Neutrophil (primary cell): Measurements from ENCODE around the gene RNF220.

Source experiments
- H3K27ac ChIP-seq: fragments of 200-600 bp; sonication (generic); 2 replicates; pipeline ENCODE4 v1.5.1; 2016; ENCODE audit warnings: mild to moderate bottlenecking, moderate library complexity
- H3K27me3 ChIP-seq: fragments of 200-600 bp; sonication (generic); 2 replicates; pipeline ENCODE4 v1.6.0; 2016; ENCODE audit warnings: mild to moderate bottlenecking
- H3K36me3 ChIP-seq: fragments of 200-600 bp; sonication (generic); 2 replicates; pipeline ENCODE4 v1.5.1; 2017
- H3K4me1 ChIP-seq, 2 experiments: fragments of 200-600 bp in 1 of 2; sonication (generic) in 1 of 2; 1 replicate in 1 of 2; 2 replicates in 1 of 2; pipeline versions ENCODE4 v1.5.1 to v1.6.1; 2013 to 2016; ENCODE audit warnings: low read depth in 1 of 2, low read length in 1 of 2, mild to moderate bottlenecking in 1 of 2, moderate library complexity in 1 of 2; ENCODE audit not compliant: control insufficient read depth in 1 of 2, insufficient read depth in 1 of 2
- H3K4me3 ChIP-seq, 2 experiments: fragments of 200-600 bp in 1 of 2; sonication (generic) in 1 of 2; 1 replicate in 1 of 2; 2 replicates in 1 of 2; pipeline ENCODE4 v1.5.1; 2013 to 2016; ENCODE audit warnings: low read depth in 1 of 2, low read length in 1 of 2, mild to moderate bottlenecking in 1 of 2, moderate library complexity in 1 of 2
- H3K9me3 ChIP-seq: fragments of 200-600 bp; sonication (generic); 2 replicates; pipeline ENCODE4 v1.5.1; 2016
- TF ChIP-seq, protein P1 (sequence below): fragments of 200-600 bp; sonication (generic); IDR thresholded peaks from 2 replicates; pipeline ENCODE4 v1.5.1; 2016; ENCODE audit warnings: antibody characterized with exemption

The RNF220 gene

GRCh38 chr1:44655609-44656008 lies 250.6 kb downstream of the RNF220 start:
- Histone ChIP-seq H3K4me3 (no peak overlapping the region), H3K9me3 (no peaks in the 10 kb centered on the region), H3K4me1 (no peaks in the 10 kb centered on the region), H3K27me3 (no peaks in the 10 kb centered on the region), H3K27ac (no peak overlapping the region), H3K36me3 (peaks cover 12% of the 10 kb centered on the region)
- TF ChIP-seq, protein P1, sequence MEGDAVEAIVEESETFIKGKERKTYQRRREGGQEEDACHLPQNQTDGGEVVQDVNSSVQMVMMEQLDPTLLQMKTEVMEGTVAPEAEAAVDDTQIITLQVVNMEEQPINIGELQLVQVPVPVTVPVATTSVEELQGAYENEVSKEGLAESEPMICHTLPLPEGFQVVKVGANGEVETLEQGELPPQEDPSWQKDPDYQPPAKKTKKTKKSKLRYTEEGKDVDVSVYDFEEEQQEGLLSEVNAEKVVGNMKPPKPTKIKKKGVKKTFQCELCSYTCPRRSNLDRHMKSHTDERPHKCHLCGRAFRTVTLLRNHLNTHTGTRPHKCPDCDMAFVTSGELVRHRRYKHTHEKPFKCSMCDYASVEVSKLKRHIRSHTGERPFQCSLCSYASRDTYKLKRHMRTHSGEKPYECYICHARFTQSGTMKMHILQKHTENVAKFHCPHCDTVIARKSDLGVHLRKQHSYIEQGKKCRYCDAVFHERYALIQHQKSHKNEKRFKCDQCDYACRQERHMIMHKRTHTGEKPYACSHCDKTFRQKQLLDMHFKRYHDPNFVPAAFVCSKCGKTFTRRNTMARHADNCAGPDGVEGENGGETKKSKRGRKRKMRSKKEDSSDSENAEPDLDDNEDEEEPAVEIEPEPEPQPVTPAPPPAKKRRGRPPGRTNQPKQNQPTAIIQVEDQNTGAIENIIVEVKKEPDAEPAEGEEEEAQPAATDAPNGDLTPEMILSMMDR, result peak; percentile 49

DNA sequence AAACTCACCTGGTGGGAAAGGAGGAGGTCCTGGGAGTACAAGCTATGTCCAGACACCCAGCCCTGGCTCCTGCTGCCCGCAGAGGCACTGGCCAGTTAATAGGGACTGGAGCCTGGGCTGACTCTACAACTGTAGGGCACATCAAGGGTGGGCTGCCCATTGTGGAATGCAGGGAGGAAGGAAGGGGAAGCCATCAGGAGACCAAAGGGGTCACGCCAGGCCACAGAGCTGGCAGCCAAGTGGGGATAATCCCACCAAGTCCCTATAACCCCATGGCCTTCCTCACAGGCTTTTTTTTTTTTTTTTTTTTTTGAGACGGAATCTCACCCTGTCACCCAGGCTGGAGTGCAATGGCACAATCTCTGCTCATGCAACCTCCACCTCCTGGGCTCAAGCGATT lies 254.5 kb downstream of the RNF220 start:
- no peak overlapping the region for H3K27ac ChIP-seq
- H3K9me3 ChIP-seq, result no peaks in the 10 kb centered on the region
- peaks cover 0 to 1% of the 10 kb centered on the region in 2 experiments for H3K4me1 ChIP-seq
- TF ChIP-seq, protein P1, result no peak
- no peak overlapping the region for H3K4me3 ChIP-seq
- H3K36me3 ChIP-seq, result no peaks in the 10 kb centered on the region
- H3K27me3 ChIP-seq, result no peaks in the 10 kb centered on the region

DNA sequence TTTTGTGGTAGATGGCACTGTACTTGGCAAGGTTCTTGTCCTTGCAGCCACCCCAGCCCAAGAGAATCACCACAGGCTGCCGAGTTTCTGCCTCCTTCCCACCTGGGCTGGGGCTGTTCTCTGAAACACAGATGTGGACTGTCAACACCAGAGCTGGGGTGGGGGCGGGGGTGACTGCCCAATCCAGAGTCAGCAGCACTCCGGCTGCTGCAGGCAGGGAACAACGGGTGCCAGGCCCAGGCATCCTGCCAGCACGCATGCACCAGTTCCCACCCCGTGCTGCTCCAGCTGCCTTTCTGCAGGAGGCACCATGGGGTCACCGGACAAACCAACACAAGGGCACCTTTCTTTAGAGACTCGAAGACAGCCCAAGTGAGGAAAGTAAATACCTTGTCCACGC lies 255.1 kb downstream of the RNF220 start:
- Histone ChIP-seq H3K27ac (no peak overlapping the region), H3K4me1 (peaks cover 0 to 3% of the 10 kb centered on the region in 2 experiments), H3K9me3 (no peaks in the 10 kb centered on the region), H3K36me3 (no peaks in the 10 kb centered on the region), H3K27me3 (no peaks in the 10 kb centered on the region), H3K4me3 (no peak overlapping the region)
- TF ChIP-seq, protein P1, result no peak

DNA sequence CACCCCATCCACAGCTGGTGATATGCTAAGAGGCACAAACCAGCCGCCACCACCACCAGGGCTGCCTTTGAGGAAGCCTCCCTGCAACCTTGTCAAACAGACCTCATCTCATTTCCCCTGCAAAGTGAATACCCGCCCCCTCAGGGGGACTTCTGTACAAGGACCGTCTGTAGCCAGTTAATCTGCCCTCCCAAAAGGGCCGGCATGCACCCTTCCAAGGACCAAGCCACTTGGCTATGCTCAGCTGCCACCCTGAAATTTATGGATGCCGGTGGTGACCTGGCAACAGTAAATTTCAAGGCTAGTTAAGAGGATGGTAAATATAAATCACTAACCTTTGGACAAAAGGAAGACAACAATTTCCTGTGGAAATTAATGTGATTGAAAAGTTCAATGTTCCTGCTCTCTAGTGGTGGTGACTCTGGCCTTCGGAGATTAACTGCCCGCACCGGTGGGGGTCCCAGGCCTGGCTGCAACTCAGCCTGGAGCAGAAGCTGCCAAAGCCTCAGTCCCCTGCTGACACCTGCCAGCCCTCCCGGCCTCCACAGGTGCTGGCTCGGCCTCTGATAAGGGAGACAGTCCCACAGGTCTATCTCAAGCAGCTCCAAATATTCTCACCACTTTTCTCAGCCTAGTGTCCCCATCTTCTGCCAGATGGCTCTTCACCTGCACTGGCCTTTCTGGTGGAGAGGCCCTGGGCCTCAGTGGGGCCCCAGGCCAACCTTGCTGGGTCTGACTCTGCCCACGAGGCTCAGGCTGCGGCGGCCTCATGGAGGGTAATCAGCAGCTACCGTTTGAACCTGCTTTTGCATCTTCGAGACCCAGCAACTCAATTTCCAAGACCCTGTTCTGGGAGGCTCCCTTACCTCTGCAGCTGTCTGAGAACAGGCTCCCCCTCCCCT lies 257.0 kb downstream of the RNF220 start:
- Histone ChIP-seq H3K36me3 (no peaks in the 10 kb centered on the region), H3K9me3 (no peaks in the 10 kb centered on the region), H3K4me1 (peaks cover 0 to 3% of the 10 kb centered on the region in 2 experiments), H3K4me3 (no peak overlapping the region), H3K27ac (no peak overlapping the region), H3K27me3 (no peaks in the 10 kb centered on the region)
- TF ChIP-seq, protein P1, result no peak

- no peak overlapping the region for H3K4me3 ChIP-seq
- no peak overlapping the region for H3K27ac ChIP-seq
- H3K27me3 ChIP-seq, result no peaks in the 10 kb centered on the region
- TF ChIP-seq, protein P1, result no peak
- peaks cover 0 to 3% of the 10 kb centered on the region in 2 experiments for H3K4me1 ChIP-seq
- no peaks in the 10 kb centered on the region for H3K36me3 ChIP-seq
- no peaks in the 10 kb centered on the region for H3K9me3 ChIP-seq
Observed at GRCh38 chr1:44662683-44663030, 257.6 kb downstream of the RNF220 start.
